CD4-positive, alpha-beta T cell treated with Interferon alpha-2 for 1 hour (primary cell): ENCODE measurements around the gene AK2.
"Not testable (repeated sequence)": the region's sequence is repeated elsewhere in the genome, so short reads cannot be mapped to it uniquely, and the experiment has no call there.

Experiments used
- DNase-seq, 2 donors: peaks; one replicate each; pipeline ENCODE4 v3.0.0-alpha.2; 2020 to 2022

AK2 gene

DNA sequence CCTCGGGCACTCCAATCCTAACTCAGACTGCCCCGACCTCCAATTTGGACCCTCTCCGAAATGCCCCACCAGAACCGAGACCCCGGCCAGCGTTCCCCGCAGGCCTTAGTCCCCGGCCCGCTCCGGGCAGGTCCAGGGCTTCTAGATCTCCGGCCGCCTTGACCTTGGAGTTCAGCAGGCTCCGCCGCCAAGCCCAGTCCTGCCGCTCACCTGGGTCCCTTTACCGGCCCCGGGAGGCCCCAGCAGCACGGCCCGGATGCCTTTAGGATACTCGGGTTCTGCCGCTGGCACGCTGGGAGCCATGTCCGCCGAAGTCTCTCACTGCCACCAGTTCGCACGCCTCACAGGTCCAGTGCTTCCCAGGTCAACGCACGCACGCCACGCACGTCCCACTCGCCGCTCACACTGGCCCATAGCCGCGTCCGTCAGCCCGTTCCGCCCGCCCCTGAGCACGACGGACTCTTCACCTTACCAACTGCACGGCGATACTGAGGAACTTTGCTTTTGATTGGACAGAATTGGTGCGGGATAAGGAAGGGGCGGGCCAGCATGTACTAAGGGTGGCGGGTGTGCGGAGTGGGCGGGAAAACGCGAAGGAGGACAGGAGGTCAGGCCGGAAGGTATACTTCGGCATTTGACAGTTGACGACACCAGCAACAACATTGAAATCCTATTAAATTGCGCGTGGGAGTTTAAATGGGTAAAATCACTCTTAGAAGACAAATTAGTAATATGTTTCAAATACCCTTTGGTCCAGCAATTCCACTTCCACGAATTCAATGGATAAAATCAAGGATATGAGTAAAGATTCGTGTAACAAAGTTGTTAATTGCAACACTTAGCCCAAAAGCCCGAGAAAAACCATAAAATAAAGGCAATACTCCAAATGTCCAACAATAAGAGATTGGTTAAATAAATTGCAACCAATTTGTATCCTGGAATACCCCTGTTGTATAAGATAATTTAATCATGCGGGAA is at the start of gene AK2:
TSS of gene AK2 (minus strand) at position 358 of the 978 bp plus-strand sequence. CDS start at position 303, 55 bp downstream.
- DNase-seq: peak; percentile 91 to 94

DNA sequence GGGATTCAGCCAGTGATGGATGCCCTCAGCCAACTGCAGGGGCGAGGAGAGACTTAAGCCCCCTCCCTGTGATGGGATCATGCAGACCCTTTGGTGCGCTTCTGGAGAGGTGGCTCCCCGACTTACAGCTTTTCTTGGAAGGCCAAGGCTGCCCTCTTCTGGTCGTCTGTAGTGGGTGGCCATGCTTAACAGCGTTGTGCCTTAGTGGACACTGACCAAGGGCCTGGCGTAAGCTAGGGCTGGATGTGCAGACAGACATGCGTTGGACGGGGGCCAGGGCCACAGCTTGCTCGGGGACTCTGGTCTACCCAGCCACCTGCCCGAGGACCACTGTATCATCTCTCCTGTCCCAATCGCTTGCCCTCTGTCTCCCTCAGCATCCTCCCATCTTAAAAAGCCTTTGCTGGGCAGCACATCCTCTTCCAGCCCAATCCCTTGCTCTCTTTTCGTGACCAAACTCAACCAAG is 49.7 kb upstream of the AK2 start:
- DNase-seq: peak; percentile 47 to 54

DNA sequence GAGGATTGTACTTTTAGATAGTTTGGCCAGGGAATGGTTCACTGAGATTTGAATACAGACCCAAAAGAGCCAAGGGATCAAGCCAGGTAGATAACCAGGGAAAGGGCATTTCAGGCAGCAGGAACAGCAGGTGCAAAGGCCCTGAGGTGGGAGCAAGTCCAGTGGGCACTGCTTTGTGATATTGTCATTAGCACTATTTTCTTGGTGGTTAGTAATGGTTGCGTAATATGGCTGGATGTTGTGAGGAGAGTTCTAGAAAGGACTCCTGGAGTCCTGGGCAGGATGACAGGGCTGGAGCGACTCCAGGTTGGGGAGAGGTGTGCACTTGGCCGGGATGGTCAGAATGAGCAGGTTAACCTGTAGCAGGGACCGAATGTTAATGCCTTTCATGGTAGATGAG is 48.6 kb upstream of the AK2 start:
- DNase-seq: no peak

- DNase-seq: no peak
Measured at GRCh38 chr1:33082575-33083108, 46.0 kb upstream of the AK2 start.

DNA sequence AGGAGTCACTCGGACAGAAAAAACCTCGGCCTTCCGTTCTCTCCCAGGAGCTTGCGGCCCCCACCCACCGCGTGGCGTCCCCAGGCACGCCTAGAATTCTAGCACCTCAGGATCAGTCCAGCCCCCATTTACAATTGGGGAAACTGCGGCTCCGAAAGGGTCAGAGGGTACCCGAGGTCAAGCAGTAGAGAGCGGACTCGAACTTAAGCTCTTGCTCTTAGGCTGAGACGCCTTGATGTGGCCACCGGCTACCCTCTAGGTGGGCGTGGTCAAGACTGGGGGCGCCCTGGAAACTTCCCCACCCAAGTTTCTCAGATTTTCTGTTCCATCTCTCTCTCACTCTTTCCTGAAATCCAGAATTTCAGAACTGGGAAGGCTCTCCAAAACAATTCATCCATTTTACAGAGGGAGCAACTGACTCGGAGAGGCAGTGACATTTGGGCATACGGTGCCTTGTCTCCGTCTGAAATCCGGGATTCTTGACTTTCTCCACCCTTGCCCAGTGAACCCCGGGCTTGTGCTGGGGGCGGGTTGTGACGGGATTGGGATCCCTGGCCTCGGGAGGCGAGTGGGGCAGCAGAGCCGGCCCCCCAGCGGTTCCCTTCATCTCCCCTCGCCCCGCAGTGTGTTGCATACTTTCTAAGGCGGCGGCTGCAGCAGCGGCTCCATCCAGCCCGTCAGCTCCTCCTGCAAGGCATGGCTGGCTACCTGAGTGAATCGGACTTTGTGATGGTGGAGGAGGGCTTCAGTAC is 45.0 kb upstream of the AK2 start:
- peak in 1 of 2 donors; percentile 24 for DNase-seq

DNA sequence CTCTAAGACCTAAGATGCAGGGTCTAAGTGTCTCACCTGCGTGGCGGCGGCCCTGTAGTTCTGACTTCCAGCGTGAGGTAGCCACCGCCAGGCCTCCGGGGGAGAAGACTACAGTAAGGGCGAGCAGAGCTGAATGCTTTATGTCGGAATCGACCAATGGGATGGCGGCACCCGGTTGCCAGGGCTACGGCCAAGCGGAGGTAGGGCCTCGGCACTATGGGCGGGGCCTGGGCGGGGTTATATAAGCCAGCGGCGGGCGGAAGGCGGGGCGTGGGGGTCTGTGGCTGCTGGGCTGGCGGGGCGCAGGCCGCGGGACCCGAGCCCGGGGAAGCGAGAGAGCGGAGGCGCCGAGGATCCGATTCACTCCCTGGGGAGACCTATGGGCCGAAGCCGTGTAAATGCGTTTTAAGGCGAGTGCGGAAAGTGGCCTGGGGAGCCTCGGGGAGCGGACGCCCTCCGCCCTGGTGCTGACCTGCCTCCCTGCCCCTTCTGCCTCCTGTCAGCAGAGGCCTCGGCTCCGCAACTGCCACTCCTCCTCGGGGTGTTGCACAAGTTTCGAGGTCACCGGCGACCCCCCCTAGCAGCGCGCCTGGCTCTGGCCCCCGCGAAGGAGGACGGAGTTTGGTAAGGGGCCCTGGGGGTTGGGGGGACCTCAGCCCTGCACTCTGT is 44.3 kb upstream of the AK2 start, which contains the start of gene AZIN2:
TSS of gene AZIN2 (plus strand) at position 269 of the 669 bp plus-strand sequence. CDS start 1,097 bp downstream, outside the sequence.
- peak; percentile 96 to 97 for DNase-seq

DNA sequence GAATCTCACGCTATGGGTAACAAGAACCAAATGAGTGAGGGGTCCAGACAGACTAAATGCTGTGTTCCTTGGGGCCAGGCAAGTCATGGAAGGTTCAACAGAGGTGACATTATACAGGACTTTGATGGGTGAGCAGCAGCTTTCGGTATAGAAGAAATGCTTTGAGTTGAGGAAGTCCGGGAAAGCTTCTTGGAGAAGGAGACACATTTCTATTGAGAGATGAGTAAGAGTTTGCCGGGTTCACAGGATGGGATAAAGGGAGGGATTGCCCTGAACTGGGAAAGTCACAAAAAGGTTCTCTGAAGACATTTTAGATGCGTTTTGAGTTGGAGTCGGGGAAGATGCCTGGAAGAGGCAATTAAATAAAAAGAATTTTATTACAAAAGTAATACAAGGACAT is 43.7 kb upstream of the AK2 start:
- DNase-seq: no peak

DNA sequence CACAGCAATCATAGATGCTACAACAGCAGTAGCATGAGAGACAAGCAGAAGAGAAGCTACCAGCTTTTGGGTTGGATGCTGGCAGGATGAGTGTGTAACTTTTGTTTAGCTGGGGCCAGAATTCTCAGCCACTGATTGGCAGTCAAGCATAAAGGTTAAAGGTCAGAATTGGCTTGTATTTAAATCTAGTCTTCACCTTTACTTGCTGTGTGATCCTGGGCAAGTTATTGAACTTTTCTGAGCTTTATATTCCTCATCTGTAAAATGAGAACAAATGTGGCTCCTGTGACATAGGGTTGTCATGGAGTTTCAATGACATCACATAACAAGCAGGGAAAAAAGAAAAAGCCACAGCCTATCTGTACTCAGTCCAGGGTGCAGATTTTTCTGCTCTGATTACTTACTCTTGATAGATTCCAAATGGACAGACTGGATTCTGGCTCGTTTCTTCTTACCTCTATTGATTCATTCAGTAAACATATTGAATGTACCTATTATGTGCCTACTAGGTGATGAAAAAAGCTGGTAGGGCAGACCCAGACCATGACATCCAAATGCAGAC is 41.4 kb upstream of the AK2 start:
- no peak for DNase-seq

GRCh38 chr1:33074193-33074945 is 37.7 kb upstream of the AK2 start:
- DNase-seq: no peak

GRCh38 chr1:33072707-33073106 is 36.0 kb upstream of the AK2 start:
- no peak for DNase-seq

DNA sequence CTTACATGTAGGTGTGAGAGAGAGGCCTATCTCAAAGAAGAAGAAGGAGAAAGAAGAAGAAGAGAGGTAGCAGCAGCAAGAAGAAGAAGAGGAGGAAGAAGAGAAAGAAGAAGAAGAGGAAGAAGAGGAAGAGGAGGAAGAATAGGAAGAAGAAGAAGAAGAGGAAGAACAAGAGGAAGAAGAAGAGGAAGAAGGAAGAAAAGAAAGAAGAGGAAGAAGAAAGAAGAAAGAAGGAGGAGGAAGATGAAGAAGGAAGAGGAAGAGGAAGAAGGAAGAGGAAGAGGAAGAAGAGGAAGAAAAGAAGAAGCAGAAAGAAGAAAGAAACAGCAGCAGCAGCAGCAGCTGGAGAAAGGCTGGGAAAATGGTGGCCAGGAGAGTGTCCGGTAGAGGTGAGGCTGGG is 33.9 kb upstream of the AK2 start:
- DNase-seq: no peak

- DNase-seq: not testable (repeated sequence)
Measured at GRCh38 chr1:33068108-33068507, 31.4 kb upstream of the AK2 start.

DNA sequence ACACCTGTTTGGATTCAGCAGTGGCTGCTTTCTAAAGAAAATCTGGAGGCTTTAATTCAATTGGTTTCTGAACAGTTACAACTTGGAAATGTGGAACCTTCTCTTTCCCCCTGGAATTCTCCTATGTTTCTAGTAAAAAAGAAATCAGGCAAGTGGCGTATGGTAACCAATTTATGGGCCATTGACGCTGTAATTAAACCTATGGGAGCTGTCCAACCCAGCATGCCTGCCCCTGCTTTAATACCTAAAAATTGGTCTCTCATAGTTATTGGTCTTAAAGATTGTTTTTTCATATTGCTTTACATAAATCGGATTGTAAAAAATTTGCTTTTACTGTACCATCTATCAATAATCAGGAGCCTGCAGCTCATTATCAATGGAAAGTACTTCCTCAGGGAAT is 29.8 kb upstream of the AK2 start:
- not testable (repeated sequence) for DNase-seq

DNA sequence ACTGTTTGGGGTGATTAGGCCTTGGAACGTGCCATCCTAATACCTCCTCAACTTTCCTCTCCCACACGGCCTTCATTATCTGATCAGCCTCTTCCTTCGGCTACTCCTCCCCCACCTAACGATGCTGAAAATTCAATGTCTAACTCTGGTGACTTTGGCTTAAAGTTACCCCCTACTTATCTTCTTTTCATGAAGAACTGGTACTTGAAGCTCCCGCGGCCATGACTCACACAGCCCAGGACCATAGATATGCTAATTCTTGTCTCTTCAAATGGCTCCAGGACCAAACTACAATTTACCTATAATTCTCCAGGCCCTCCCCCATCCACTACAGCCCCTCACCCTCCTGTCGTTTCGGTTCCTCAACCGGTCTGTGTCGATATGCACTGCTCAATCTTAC is 28.6 kb upstream of the AK2 start:
- no peak for DNase-seq

GRCh38 chr1:33064284-33064683 is 27.6 kb upstream of the AK2 start:
- not testable (repeated sequence) for DNase-seq

GRCh38 chr1:33061834-33062233 is 25.2 kb upstream of the AK2 start:
- no peak for DNase-seq

DNA sequence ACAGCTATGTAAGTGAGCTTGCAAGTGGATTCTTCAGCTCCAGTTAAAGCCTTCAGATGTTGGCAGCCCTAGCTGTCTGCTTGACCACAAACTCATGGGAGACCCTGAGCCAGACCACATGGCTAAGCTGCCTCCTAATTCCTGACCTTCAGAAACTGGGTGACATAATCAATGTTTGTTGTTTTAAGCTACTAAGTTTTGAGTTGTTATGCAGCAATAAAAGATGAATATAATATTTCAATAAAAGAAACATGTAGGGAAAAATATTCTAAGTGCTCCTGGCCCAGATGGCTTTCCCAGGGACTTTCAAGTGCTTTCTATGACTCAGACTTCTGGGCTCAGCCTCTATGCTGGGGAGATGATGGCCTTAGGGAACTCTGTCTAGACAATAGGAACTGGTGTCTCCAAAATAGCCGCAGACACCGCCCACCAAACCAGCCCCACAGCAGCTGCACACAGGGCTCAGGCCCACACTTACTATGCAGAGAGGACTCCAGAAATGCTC is 23.9 kb upstream of the AK2 start:
- DNase-seq: no peak

- DNase-seq: no peak
Measured at GRCh38 chr1:33057095-33057494, 20.4 kb upstream of the AK2 start.

DNA sequence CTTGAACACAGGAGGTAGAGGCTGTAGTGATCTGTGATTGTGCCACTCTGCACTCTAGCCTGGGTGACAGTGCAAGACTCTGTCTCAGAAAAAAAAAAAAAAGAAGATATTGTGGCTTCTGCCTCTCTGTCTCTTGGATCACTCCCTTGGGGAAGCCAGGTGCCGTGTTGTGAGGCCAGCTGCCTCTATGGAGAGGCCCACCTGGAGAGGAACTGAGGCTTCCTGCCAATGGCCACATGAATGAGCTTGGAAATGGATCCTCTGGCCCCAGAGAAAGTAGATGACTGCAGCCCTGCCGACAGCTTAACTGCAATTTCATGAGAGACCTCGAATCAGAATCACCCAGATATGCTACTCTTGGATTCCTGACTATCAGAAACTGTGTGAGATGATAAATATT is 19.7 kb upstream of the AK2 start:
- no peak for DNase-seq

DNA sequence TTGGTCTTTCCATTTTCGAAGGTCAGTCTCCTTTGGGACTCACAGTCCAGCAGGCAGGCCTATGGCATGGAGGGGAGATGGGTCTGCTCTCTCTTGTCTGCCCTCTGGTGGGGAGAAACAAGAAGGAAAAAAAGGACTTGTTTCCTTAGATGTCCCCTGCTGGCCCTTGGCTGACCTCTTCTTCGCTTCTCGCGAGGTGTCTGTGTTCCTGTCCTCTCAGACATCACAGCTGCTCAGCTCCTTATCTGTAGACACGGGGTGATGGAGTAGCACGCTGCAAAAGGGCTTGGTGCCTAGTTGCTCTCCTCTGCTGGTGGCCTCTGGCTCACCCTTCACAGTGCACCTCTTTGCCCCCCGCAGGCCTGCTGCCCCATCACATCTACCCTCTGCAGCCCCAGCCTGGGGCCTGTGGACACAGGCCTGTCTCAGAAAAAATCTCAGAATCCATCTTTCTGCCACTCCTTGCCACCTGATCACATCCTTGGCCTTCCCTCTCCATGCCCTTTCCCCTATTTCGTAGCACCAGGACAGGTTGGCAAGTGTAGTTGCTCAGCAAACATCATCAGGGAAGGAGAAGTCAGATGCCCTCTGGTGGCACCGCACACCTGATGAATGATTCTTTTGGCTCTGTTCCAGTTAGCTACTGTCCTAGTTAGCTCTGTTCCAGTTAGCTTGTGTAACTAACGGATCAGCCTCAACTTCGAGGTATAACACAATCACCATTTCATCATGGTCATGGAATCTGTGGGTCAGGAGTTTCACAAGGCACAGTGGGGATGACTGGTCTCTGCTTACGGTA is 18.7 kb upstream of the AK2 start:
- DNase-seq: peak; percentile 52 to 61
